ENCODE results near the gene RHNO1.

RHNO1 gene, protein sequence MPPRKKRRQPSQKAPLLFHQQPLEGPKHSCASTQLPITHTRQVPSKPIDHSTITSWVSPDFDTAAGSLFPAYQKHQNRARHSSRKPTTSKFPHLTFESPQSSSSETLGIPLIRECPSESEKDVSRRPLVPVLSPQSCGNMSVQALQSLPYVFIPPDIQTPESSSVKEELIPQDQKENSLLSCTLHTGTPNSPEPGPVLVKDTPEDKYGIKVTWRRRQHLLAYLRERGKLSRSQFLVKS

DNA sequence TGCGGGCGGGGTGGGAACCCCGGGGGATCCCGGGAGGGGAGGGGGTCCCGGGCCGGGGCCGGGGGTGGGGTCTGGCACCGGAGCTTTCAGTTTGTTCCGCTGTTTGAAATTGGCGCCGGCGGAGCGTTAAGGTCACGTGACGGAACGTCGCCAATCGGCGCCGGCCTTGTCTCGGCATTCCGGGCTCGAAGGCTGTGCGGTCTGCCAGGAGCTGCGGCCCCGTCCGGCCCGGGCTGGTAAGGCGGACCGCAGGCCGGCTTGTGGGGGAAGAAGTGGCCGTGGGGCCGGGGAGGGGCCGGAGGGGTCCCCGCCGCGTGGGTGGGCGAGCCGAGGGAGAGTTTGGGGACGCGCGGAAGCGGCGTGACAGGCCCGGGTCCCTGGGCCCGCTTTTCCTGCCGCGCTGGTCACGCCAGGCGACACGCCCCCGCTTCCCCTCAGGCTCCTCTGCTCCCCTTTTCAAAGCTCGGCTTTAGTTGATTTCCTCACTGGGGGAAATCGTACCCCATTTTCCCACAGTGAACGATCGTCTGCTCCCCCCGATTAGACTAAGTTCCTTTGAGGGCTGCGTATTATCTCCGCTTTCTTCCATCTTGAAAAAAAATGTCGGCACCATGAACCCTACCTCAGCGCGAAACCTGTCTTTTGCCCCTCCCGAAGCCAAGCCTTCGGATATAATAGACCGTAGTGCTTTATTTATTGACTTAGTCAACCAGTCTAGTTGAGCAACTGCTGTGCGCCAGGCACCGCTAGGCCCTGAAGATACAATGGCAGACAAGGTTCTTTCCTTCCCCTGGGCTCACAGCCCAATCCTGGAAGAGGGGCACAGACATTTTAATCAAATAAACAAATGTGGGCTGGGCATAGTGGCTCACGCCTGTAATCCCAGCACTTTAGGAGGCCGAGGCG, at the start of gene RHNO1, which contains the start of gene FOXM1:
Gene RHNO1 (plus strand): TSS at position 177 of the 906 bp plus-strand sequence. CDS start 8,144 bp downstream, outside the sequence.
Gene FOXM1 (minus strand): TSS at position 128 of the 906 bp plus-strand sequence. CDS start 2,696 bp downstream, outside the sequence.
- DNase-seq (ENCODE audit: low spot score): peak; percentile 97

DNA sequence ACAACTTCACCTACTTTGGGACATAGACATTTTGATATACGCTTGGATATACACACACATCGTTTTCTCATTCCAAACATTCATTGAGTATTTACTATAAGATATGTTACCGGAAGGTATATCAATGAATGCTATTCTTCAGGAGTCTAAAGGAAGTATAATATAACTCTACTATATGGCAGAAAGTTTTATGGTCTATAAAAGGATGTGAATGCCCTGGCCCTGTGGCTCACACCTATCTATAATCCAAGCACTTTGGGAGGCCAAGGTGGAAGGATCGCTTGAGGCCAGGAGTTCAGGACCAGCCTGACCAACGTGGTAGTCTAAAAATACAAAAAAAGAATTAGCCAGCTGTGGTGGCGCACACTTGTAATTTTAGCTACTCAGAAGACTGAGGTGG, 47.7 kb upstream of the RHNO1 start:
- DNase-seq (ENCODE audit: low spot score): no peak

DNA sequence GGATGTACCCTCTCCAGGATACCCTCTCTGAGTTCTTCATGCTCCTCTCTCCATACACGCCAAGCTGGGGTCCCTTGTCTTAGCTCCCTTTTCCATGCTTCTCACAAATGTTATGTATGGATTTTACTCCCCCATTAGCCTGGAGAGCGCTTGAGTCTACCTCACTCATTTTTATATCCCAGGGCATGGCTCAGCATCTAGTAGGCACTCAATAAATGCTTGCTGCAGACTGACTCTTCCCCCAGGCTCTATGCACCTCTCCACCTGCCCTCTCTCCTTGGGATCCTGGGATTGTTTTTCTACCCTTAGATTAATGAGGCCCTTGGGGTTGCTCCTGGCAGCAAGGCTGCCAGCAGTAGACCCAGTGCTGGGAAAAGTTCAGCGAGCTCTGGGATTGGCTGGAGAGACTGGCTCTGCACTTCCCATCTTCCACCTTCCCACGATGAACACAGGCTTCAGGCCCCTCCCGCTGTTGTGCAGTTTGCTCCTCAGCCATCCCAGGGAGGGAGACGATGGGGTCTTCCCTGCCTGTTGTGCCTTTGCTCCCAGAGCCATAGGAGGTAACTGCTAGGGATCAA, 44.4 kb upstream of the RHNO1 start:
- DNase-seq (ENCODE audit: low spot score): no peak

DNA sequence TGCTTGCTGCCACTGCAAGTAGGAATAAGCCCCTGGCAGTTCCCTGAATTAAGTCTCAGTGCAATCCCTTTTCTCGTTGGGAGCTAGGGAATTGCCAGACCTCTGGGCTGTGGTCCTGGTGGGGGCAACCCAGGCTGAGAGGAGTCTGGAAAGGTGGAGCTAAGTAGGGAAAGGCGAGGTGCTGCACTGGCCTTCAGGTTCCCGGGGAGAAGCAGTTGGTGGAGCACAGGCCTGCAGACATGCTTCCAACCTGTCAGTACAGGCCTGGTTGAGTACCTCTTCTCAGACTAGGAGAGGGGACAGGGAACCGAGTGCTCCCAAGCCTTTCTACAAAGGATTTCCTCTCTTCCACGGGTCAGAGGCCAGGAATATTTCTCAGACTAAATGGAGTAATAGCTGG, 43.7 kb upstream of the RHNO1 start:
- DNase-seq (ENCODE audit: low spot score): no peak

DNA sequence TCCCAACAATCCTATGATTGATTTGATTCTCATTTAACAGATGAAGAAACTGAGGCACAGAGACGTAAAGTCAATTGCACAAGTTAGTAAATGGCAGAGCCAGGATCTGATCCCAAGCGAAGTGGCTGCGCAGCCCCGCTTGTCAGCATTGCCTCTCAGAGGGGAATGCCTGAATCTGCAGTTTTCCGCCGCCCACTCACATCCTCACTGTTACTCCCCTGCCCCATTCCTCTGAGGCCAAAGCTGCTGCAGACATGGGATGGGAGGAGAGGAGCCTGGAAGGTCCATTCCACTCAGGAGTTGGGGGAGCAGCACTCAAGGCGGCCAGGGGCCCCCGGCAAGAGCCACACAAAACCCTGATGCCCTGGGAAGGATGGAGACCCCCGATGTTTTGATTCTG, 43.2 kb upstream of the RHNO1 start:
- no peak for DNase-seq (ENCODE audit: low spot score)

DNA sequence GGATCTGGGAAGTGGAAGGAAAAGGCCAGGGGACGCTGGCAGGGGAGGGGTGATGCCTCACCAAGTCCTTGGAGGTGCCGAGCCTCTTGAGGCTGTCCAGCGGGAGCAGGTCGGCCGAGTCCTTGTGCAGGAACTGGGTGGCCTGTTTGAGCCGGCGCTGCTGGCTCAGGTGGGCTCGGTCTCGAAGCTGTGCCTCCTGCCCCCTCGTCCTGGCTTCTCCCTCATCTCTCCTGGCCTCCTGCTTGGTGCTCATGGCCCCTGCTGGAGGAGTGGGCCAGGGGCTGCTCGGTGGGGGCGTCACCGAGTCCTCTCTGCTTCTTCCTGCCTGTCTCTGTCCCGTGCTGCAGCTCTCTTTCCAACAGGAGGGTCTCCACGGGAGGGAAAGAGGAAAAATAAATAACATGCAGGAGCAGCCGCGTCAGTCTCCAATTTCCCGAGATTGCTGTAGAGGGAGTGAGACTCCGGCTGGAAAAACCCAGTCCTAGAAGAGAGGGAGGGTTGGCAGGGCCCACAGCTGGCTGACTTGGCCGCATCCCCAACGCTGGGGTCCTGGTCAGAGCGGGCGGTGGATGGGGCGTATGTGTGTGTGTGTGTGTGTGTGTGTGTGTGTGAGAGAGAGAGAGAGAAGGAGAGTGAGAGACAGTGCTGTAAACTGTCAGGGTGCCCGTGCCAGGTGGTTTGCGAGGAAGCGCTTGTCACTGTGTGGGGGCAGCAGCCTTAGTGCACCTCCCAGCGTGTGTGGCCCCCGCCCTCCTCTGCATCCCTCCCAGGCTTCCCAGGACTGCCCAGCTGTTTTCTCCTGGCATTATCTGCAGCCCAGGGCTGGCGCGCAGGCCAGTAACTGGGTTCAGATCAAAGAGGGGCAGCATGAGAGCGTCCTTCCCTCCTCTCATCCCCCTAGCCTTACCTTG, 42.2 kb upstream of the RHNO1 start, which contains the start of gene NRIP2:
Gene NRIP2 (minus strand): TSS at position 455 of the 911 bp plus-strand sequence. CDS start 52 bp downstream, at position 403.
- DNase-seq (ENCODE audit: low spot score): peak; percentile 59

DNA sequence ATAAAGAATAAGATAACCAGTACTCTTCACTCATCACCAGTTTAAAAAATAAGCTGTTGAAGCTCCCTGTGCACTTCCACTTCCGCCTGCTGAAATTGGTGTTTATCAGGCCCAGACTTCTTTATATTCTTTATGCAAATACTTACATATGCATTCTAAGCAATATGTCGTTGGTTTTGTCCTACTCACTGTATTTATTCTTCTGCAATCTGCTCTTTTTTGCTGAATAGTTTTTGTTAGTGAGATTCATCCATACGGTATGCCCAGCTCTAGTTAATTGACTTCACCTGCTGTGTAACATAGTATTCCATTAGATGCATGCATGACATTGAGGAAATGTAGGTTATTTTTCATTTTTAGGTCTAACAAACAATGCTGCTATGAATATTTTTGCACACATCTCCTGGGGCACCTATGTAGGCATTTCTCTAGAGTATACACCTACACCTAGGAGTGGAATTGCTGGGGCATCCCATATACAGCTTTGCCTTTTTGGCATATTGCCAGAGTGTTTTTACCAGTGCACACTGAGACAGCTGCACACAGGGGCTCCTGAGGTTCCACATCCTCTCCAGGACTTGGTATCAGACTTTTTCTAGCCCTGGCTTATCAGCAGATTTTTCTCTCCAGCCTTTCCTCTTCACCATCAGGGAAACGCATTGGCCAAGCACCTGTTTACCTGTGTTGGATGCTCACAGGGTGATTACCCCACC, 41.2 kb upstream of the RHNO1 start:
- no peak for DNase-seq (ENCODE audit: low spot score)

DNA sequence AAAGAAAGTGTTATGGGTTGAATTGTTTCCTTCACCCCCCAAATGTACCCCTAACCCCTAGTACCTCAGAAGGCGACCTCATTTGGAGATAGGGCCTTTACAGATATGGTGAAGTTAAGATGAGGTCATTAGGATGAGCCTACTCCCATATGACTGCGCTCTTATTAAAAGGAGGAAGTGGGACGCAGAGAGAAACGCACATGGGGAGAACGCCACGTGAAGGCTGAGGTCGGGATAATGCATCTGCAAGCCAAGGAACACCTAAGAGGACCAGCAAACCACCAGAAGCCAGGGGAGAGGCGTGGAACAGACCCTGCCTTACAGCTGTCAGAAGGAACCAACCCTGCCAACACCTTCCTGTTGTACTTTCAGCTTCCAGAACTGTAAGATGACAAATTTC, 40.4 kb upstream of the RHNO1 start:
- no peak for DNase-seq (ENCODE audit: low spot score)

DNA sequence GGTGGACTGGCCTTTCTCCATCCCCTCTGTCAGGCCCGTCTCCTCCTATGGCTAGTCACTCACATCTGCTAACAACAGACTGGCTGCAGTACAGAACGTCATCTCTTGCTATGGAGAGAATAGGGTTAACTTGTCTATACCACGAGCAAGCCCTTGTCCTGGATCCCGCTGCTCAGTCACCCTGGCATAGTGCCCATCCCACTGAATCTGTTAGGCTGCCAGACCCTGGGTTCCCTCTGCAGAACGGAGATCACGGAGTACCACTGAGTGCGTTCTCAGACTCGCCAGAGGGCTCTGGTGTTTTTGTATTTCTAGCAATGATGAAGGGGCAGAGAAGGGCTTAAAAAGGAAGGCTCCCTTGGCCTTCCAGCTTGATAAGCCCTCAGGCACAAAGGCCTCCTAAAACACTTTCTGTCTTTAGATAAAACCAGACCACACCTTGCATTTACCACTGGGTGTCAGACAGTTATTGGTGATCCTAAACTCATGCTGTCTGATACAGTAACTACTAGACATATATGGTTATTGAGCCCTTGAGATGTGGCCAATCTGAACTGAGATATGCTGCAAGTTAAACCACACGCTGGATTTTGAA, 35.9 kb upstream of the RHNO1 start:
- DNase-seq (ENCODE audit: low spot score): no peak

DNA sequence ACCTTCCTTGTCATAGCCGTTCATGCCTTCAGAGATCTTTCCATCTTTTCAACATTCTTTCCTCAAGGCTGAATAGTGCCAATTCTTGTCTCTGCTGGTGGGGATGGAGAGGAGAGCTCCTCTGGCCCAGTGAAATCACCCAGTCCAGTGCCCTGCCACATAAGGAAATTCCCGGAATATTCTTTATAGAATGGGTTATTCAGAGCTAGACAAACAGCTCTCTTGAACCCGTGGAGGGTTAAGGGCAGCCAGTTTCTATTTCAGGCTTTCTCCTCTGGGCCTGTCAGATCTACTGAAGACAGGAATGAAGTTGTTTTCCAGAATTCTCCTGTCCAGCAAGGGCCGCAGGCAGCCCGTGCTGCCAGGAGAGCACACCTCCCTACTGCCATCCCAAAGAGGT, 34.1 kb upstream of the RHNO1 start:
- no peak for DNase-seq (ENCODE audit: low spot score)

DNA sequence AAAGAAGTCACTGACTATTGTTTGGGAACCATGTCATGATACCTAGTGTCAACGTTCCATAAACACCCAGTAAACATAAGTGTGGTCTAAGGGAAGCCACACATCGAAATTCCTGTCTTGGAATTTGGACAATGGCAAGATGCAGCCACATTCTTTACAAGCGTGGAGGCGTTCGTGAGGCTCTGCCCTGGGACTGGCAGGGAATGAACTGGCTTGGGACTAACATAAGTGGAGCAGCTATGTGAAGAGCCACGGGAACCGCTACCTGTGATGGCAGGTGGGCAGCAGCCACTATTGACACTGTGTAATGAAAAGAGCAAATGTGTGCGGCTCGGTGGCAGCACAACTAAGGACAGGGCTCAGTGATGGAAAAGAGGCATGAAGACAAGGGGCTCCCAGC, 32.2 kb upstream of the RHNO1 start:
- no peak for DNase-seq (ENCODE audit: low spot score)

DNA sequence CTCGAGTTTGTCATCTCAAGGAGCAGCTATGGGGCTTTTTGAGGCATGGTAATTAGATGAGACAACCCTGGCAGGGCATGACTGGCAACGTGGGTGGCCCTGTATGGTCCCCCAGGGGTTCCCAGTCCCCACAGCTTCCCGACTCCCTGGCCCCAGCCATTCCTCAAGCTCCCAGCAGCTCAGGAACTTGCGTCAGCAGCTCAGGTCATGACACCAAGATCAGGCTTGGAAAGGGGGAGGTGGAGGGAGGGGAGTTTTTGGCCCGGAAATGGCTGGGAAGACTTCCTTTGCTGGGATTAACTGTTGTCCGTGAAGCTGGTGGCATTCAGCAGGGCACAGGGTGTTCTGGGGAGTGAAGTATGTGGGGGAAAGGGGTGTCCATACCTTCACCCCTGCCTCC, 31.7 kb upstream of the RHNO1 start:
- no peak for DNase-seq (ENCODE audit: low spot score)

DNA sequence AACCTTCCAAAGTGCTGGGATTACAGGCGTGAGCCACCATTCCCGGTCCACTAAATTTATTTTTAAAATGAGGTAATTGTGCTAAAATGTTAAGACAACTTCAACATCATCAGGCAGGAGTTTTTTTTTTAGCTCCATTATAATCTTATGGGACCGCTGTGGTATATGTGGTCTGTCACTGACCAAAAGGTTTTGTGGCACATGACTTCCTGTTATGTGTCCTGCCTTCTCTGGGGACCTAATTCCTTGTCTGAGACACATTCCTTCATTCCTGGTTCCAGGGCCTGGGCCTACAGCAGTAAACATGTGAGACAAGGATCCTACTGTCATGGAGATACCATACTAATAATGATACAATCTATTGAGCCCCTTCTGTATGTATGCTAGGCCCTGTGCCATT, 25.1 kb upstream of the RHNO1 start:
- no peak for DNase-seq (ENCODE audit: low spot score)

DNA sequence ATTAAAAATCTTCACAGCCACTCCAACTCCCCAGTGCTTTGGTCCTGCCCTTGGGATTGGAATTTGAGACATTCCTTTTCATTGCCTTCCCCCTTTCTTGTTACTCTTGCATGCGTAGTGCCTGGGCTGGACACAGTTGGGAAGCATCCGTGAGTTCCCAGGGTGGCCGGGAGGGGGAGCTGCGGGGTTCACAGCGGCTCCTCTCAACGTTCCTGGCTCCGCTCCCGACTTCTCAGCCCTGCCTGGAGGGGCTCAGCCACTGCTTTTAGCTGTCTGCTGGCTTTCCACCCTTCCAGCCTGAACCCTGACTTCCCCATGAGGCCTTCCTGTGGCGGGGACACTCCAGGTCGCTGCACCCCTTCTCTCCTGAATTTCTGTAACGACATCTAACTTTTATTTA, 23.4 kb upstream of the RHNO1 start:
- peak; percentile 95 for DNase-seq (ENCODE audit: low spot score)

DNA sequence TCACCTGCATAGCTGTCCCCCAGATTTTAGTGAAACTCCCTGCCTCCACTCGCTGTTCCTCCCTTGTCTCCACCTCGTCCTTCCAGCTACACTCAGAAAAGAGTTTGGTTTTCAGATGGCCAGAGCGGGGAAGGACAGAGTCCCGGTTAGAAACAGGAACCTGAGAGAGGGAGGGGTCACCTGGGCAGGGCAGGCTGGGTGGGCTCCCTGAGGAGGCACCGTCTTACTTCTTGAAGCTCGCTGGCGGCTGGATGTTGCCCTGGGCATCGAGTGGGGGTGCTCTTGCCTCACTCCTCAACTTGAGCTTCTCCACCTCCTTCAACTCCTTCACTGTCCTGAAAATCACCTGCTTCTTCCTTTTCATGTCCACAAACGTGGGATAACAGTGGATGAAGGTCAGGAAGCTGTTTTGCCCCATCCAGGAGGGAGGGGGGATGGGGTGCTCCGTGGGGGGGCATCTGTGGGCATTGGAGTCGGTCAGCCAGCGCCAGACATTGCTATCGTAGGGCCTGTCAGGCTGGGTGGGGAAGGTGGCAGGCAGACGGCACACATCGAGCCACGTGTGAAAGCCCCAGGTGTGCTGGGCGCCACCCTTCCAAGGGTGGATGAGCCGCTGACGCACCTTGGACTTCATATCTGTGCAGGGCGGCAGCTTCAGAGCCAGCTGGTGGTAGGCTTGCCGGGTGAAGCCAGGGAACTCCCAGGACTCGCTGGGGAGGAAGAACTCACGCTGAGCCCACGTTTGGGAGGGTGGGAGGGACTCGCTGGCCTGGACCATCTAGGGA, 22.2 kb upstream of the RHNO1 start:
- DNase-seq (ENCODE audit: low spot score): no peak

DNA sequence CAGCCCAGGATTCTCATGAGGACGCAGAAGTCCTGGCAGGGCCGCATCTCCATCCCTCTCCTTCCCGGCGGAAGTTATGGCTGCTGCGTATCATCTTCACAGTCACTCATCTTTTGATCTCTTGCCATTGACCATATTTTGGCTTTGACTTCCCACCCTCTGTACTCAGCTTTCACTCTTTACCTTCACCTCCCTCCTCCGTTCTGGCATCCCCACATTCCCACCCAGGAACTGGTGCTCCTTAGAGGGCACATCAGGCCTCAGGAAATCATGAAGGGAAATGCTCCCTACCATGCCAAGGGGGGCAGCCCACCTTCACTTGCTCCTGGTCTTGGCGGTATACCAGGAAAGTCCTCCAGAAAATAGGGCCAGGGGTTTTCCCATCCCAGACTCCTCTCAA, 21.5 kb upstream of the RHNO1 start:
- DNase-seq (ENCODE audit: low spot score): no peak

DNA sequence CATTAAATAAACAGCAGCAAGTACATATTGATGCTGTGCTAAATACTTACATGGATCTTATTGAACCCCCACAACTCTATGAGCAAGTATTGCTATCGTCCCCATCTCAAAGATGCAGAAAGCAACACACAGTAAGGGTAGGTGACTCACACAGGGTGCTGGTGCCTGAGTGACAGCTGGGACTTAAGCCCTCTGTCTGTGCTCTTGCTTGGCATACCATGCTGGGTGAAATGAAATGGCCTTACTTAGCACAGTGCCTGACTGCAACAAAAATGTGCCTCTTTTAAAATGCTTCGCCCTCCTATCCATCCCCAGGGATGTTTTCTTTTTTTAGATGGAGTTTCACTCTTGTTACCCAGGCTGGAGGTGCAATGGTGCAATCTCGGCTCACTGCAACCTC, 21.0 kb upstream of the RHNO1 start:
- DNase-seq (ENCODE audit: low spot score): no peak

DNA sequence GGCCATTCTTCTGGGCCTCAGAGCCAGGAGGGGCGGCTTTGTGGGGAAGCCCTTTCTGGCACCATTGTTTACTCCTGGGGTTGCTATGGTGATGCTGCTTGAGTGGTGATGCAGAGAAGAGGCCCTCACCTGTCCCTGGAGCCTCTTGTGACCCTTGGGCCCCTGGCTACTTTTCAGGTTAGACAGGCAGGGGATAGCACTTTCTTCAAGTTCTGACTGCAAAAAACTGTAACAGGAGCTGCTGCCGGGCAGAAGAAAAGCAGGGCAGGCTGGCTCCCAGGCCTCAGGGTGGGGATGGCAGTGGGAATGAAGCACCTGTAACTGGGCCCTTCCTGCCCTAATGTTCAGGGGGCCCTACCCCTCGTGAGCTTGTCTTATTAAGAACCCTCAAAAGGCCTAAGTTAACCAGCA, 20.0 kb upstream of the RHNO1 start, which contains the start of gene TEX52:
Gene TEX52 (minus strand): TSS at position 19 of the 411 bp plus-strand sequence. CDS start 13 bp downstream, at position 6.
- no peak for DNase-seq (ENCODE audit: low spot score)

DNA sequence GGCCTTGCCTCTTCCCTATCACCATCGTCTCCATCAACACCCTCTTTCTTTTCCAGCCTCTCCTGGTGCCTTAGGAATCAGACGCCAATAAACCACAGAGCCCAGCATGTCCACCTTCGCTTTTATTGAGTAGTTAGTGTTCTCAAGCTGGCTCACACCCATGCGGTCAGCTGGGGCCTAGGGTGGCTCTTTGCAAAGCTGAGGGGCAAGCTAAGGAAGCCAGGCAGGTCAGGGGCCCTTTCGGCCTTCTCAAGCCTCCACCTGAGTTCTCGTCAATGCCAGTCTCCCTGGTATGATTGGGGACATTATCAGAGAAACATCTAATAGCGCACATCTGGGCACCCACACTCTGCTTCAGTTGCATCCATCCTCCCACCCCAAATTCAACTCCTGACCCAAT, 19.4 kb upstream of the RHNO1 start:
- DNase-seq (ENCODE audit: low spot score): no peak

DNA sequence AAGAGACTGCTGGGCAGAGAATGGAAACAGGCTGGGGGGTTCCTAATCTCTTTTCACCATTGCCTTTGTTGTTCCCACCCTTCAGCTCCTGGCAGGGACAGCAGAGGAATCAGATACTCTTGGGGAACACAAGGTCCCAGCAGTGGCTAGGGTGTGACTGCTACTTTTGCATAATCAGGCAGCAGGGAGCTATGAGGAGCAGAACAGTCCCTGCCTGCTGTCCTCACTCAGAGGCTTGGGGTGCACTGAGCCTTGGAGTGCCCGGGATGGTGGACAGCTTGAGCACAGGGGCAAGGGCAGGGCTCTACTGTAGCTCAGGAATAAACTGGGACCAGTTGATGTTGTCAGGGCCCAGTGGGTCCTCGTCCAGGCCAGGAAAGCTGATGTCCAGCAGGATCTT, 18.7 kb upstream of the RHNO1 start:
- DNase-seq (ENCODE audit: low spot score): no peak

Data from GM03348 (cell line).